B cell (primary cell): ENCODE measurements around the gene DNAJB9. TPM values are rescaled to one million over a fixed set of nuclear protein-coding genes. Genes with fewer than 3 reads are reported as not detected.

Experiments used
- ATAC-seq: fragments of 200-7000 bp; cut with Tn5 transposase; one replicate; pipeline ENCODE4 v1.10.0; 2021; ENCODE audit warnings: low read depth, mild to moderate bottlenecking, moderate number of reproducible peaks, moderate library complexity
- CTCF ChIA-PET: fragments of 350-600 bp; sonication (Branson Sonifier 250); formaldehyde crosslinking; loops from one replicate; lab custom pipeline; 2021; ENCODE audit warnings: antibody characterized with exemption, inconsistent platforms; lab: Charles Lee
- POLR2A ChIA-PET: fragments of 350-600 bp; sonication (Branson Sonifier 250); formaldehyde crosslinking; loops from one replicate; lab custom pipeline; 2021; ENCODE audit warnings: antibody characterized with exemption; lab: Charles Lee
- DNase-seq: peaks from one replicate; pipeline ENCODE4 v3.0.0; 2013
- H2AFZ ChIP-seq: 2 replicates; pipeline ENCODE4 v1.6.1; 2012; ENCODE audit warnings: mild to moderate bottlenecking, low read depth, low read length; ENCODE audit not compliant: insufficient read depth, poor library complexity, severe bottlenecking
- H3K27ac ChIP-seq, 2 donors: 1 replicate in 1 of 2; 2 replicates in 1 of 2; pipeline ENCODE4 v1.5.1; 2012 to 2013; ENCODE audit warnings: low read length in 2 of 2, mild to moderate bottlenecking in 2 of 2, moderate library complexity in 1 of 2
- H3K27me3 ChIP-seq, 4 experiments: fragments of 200-600 bp in 1 of 4; sonication (generic) in 1 of 4; replicated peaks in 1 of 4; 1 replicate in 2 of 4; 2 replicates in 2 of 4; pipeline versions ENCODE4 v1.6.1 to v1.7.0; 2013 to 2016; ENCODE audit warnings: low read length in 3 of 4, mild to moderate bottlenecking in 2 of 4, mixed read lengths in 1 of 4, moderate library complexity in 1 of 4; ENCODE audit not compliant: insufficient read depth in 4 of 4, control insufficient read depth in 3 of 4; ENCODE audit errors: control extremely low read depth in 1 of 4
- H3K36me3 ChIP-seq, 2 experiments: replicated peaks in 1 of 2; 1 replicate in 1 of 2; 2 replicates in 1 of 2; pipeline versions ENCODE4 v1.6.1 to v1.7.1; 2013; ENCODE audit warnings: low read length in 1 of 2; ENCODE audit not compliant: insufficient read depth in 2 of 2, control insufficient read depth in 1 of 2; ENCODE audit errors: control extremely low read depth in 1 of 2, extremely low read depth in 1 of 2
- H3K4me1 ChIP-seq, 2 donors: fragments of 200-600 bp in 1 of 2; sonication (generic) in 1 of 2; 1 replicate in 1 of 2; 2 replicates in 1 of 2; pipeline versions ENCODE4 v1.5.1 to v1.6.1; 2013 to 2017; ENCODE audit warnings: low read length in 2 of 2; ENCODE audit not compliant: control insufficient read depth in 2 of 2, insufficient read depth in 2 of 2
- H3K4me2 ChIP-seq: replicated peaks from 2 replicates; pipeline ENCODE3; 2012; ENCODE audit warnings: mild to moderate bottlenecking, low read depth, low read length; ENCODE audit not compliant: poor library complexity, severe bottlenecking
- H3K4me3 ChIP-seq, 5 experiments: fragments of 200-600 bp in 1 of 5; sonication (generic) in 1 of 5; 1 replicate in 3 of 5; 2 replicates in 2 of 5; pipeline versions ENCODE4 v1.5.1 to v1.7.0; 2011 to 2016; ENCODE audit warnings: low read length in 4 of 5, mild to moderate bottlenecking in 4 of 5, low read depth in 2 of 5, control low read depth in 1 of 5, moderate library complexity in 1 of 5; ENCODE audit not compliant: insufficient read depth in 1 of 5; ENCODE audit errors: control extremely low read depth in 1 of 5, extremely low read depth in 1 of 5
- H3K79me2 ChIP-seq: fragments of 200-600 bp; sonication (generic); one replicate; pipeline ENCODE4 v1.6.0; 2016; ENCODE audit warnings: low read length; ENCODE audit not compliant: control insufficient read depth, insufficient read depth
- H3K9ac ChIP-seq: fragments of 200-600 bp; sonication (generic); 2 replicates; pipeline ENCODE4 v1.6.1; 2017; ENCODE audit warnings: mild to moderate bottlenecking, low read length, moderate library complexity
- H3K9me3 ChIP-seq, 3 donors: one replicate each; pipeline versions ENCODE4 v1.6.1 to v1.7.1; 2013; ENCODE audit warnings: low read length in 2 of 3; ENCODE audit not compliant: control insufficient read depth in 2 of 3, insufficient read depth in 1 of 3; ENCODE audit errors: control extremely low read depth in 1 of 3
- H4K20me1 ChIP-seq: 2 replicates; pipeline ENCODE4 v1.6.0; 2012; ENCODE audit warnings: mild to moderate bottlenecking, low read length; ENCODE audit not compliant: insufficient read depth, control insufficient read depth, poor library complexity, severe bottlenecking
- H3K27ac Mint-ChIP-seq: one replicate; pipeline ENCODE4 v1.8.0; 2021; ENCODE audit warnings: mixed read lengths
- H3K27me3 Mint-ChIP-seq: one replicate; pipeline ENCODE4 v1.8.0; 2021; ENCODE audit warnings: mixed read lengths
- H3K4me1 Mint-ChIP-seq: one replicate; pipeline ENCODE4 v1.8.0; 2021; ENCODE audit warnings: mixed read lengths
- H3K4me3 Mint-ChIP-seq: one replicate; pipeline ENCODE4 v1.8.0; 2021; ENCODE audit warnings: mixed read lengths
- H3K9me3 Mint-ChIP-seq: one replicate; pipeline ENCODE4 v1.8.0; 2022; ENCODE audit warnings: mixed read lengths; ENCODE audit not compliant: insufficient read depth
- EZH2 ChIP-seq: IDR thresholded peaks from 2 replicates; pipeline ENCODE4 v1.6.1; 2012; ENCODE audit warnings: borderline replicate concordance, low read depth, mild to moderate bottlenecking, moderate library complexity, low read length; ENCODE audit not compliant: insufficient read depth, poor library complexity, severe bottlenecking
- WGBS: methylation state at CpG from one replicate; pipeline ENCODE4 v1.1.5; 2013; ENCODE audit warnings: missing lambda C conversion rate; ENCODE audit not compliant: insufficient coverage; 5-methylcytosine and 5-hydroxymethylcytosine counted together
- intact Hi-C: fragments of 100-400 bp; cut with micrococcal nuclease; formaldehyde crosslinking; loops from one replicate; pipeline ENCODE4 v1.10.0; 2022
- polyA plus RNA-seq: library from polyadenylated mRNA; depleted of rRNA; stranded (reverse); fragments of >200 nt; gene quantifications from 2 replicates; pipeline ENCODE4 v1.2.3, GENCODE V29; 2012
- total RNA-seq, 2 donors: library from RNA; stranded (reverse); fragments of 120-200 nt in 1 of 2; gene quantifications; 1 replicate in 1 of 2; 2 replicates in 1 of 2; pipeline versions ENCODE4 v1.2.3 to v1.2.4, GENCODE V29; 2013 to 2022
- TF ChIP-seq, protein P1 (sequence below): fragments of 200-600 bp; IDR thresholded peaks from one replicate; pipeline ENCODE4 v1.8.0; 2022; ENCODE audit warnings: antibody characterized with exemption, mild to moderate bottlenecking

Gene DNAJB9
- total and polyA plus RNA-seq, 2 donors (not counting 1 experiment from before 2014, with no cell fraction given): 19.5 to 23.1 TPM

DNA sequence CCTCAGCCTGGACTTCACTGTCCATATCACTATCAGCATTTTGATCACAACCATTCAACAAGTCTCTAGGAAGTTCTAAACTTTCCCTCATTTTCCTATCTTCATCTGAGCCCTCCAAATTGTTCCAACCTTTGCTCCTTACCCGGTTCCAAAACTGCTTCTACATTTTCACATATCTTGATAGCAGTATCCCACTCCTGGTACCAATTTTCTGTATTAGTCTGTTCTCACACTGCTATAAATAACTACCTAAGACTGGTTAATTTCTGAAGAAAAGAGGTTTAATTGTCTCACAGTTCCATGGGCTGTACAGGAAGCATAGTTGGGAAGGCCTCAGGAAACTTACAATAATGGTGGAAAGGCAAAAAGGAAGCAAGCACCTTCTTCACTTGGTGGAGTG lies 12.1 kb upstream of the DNAJB9 start:
- Mint-ChIP-seq H3K27ac (peak overlapping the region; percentile 28), H3K4me3 (no peak overlapping the region), H3K27me3 (no peaks in the 10 kb centered on the region), H3K9me3 (peaks cover 19% of the 10 kb centered on the region), H3K4me1 (peaks cover 41% of the 10 kb centered on the region)
- ChIA-PET CTCF (no interaction called here), POLR2A (no interaction called here)
- Histone ChIP-seq H3K9ac (no peak overlapping the region), H3K4me2 (no peak overlapping the region), H3K4me1 (peaks cover 24 to 31% of the 10 kb centered on the region in 2 donors), H3K27me3 (no peaks in the 10 kb centered on the region), H3K79me2 (peaks cover 17% of the 10 kb centered on the region), H2AFZ (no peak overlapping the region), H3K4me3 (no peak overlapping the region), H3K9me3 (peaks cover 0 to 23% (median 22%) of the 10 kb centered on the region in 3 donors), H4K20me1 (no peaks in the 10 kb centered on the region), H3K27ac (no peak overlapping the region), H3K36me3 (peaks cover 3% of the 10 kb centered on the region in 2 experiments)
- intact Hi-C loops: no loop called here
- TF ChIP-seq, protein P1, sequence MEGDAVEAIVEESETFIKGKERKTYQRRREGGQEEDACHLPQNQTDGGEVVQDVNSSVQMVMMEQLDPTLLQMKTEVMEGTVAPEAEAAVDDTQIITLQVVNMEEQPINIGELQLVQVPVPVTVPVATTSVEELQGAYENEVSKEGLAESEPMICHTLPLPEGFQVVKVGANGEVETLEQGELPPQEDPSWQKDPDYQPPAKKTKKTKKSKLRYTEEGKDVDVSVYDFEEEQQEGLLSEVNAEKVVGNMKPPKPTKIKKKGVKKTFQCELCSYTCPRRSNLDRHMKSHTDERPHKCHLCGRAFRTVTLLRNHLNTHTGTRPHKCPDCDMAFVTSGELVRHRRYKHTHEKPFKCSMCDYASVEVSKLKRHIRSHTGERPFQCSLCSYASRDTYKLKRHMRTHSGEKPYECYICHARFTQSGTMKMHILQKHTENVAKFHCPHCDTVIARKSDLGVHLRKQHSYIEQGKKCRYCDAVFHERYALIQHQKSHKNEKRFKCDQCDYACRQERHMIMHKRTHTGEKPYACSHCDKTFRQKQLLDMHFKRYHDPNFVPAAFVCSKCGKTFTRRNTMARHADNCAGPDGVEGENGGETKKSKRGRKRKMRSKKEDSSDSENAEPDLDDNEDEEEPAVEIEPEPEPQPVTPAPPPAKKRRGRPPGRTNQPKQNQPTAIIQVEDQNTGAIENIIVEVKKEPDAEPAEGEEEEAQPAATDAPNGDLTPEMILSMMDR: no peak
- no peak for TF ChIP-seq EZH2
- no peak for DNase-seq
- ATAC-seq: no peak
- no CpG with 5 or more reads among the region's 1 CpG for WGBS

DNA sequence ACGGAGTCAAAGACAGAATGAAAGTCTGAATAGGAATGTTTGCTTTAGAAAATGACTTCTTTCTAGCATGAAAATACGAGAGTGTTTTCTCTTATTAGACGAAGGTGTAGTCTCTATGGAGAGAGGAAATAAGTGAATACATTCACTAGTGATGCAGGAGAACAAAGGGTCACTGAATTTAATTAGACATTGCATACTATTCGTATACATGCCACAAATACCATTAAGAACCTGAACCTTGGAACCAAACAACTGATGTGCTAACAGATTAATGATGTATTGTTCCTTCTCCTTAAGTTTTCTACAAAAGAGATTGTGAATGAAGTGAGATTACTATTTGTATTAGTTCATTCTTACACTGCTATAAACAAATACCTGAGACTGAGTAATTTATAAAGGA lies 10.4 kb upstream of the DNAJB9 start:
- intact Hi-C loops: no loop called here
- H3K27me3 ChIP-seq: no peaks in the 10 kb centered on the region
- no peak overlapping the region for H3K4me3 ChIP-seq
- H2AFZ ChIP-seq: no peak overlapping the region
- peaks cover 0 to 23% (median 22%) of the 10 kb centered on the region in 3 donors for H3K9me3 ChIP-seq
- H3K36me3 ChIP-seq: peaks cover 5% of the 10 kb centered on the region in 2 experiments
- no peaks in the 10 kb centered on the region for H3K27me3 Mint-ChIP-seq
- H3K27ac Mint-ChIP-seq: no peak overlapping the region
- peaks cover 30% of the 10 kb centered on the region for H3K79me2 ChIP-seq
- no peak overlapping the region for H3K4me3 Mint-ChIP-seq
- peaks cover 13 to 17% of the 10 kb centered on the region in 2 donors for H3K4me1 ChIP-seq
- no peaks in the 10 kb centered on the region for H4K20me1 ChIP-seq
- WGBS: 100% methylated on average over 1 of the region's 4 CpGs
- no peak overlapping the region for H3K9ac ChIP-seq
- TF ChIP-seq, protein P1: no peak
- no peak for TF ChIP-seq EZH2
- POLR2A ChIA-PET: no interaction called here
- H3K9me3 Mint-ChIP-seq: peaks cover 19% of the 10 kb centered on the region
- no peak overlapping the region for H3K27ac ChIP-seq
- ATAC-seq: no peak
- H3K4me2 ChIP-seq: no peak overlapping the region
- DNase-seq: no peak
- H3K4me1 Mint-ChIP-seq: peaks cover 28% of the 10 kb centered on the region
- CTCF ChIA-PET: interaction anchor here (1.2 kb wide), 2 partner anchors 63 to 107 kb away, joined by 3 read pairs; no protein-coding TSS in a partner anchor
